Activated CD8-positive, alpha-beta memory T cell treated with anti-CD3 and anti-CD28 coated beads for 48 hours (primary cell): ENCODE measurements around the gene HIF1A.
"Not testable (repeated sequence)": the region's sequence is repeated elsewhere in the genome, so short reads cannot be mapped to it uniquely, and the experiment has no call there.

Source experiments
- DNase-seq, 3 experiments: peaks; one replicate each; pipeline ENCODE4 v3.0.0-alpha.2; 2020; ENCODE audit warnings: low read depth in 2 of 3, low spot score in 2 of 3

HIF1A gene

DNA sequence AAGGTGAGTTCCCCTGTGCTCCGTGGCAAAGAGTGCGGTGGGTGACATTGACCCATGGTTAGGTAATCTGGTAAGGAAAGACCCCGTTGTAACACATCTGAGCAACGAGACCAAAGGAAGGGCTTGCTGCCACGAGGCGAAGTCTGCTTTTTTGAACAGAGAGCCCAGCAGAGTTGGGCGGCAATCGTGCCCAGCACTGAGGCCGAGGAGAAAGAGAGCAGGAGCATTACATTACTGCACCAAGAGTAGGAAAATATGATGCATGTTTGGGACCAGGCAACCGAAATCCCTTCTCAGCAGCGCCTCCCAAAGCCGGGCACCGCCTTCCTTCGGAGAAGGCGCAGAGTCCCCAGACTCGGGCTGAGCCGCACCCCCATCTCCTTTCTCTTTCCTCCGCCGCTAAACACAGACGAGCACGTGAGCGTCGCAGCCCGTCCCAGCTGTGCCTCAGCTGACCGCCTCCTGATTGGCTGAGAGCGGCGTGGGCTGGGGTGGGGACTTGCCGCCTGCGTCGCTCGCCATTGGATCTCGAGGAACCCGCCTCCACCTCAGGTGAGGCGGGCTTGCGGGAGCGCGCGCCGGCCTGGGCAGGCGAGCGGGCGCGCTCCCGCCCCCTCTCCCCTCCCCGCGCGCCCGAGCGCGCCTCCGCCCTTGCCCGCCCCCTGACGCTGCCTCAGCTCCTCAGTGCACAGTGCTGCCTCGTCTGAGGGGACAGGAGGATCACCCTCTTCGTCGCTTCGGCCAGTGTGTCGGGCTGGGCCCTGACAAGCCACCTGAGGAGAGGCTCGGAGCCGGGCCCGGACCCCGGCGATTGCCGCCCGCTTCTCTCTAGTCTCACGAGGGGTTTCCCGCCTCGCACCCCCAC is at the start of gene HIF1A:
Gene HIF1A (plus strand): TSS at position 684 of the 865 bp plus-strand sequence. CDS start 292 bp downstream, outside the sequence.
- DNase-seq: peak; percentile 81 to 90 (median 85)

DNA sequence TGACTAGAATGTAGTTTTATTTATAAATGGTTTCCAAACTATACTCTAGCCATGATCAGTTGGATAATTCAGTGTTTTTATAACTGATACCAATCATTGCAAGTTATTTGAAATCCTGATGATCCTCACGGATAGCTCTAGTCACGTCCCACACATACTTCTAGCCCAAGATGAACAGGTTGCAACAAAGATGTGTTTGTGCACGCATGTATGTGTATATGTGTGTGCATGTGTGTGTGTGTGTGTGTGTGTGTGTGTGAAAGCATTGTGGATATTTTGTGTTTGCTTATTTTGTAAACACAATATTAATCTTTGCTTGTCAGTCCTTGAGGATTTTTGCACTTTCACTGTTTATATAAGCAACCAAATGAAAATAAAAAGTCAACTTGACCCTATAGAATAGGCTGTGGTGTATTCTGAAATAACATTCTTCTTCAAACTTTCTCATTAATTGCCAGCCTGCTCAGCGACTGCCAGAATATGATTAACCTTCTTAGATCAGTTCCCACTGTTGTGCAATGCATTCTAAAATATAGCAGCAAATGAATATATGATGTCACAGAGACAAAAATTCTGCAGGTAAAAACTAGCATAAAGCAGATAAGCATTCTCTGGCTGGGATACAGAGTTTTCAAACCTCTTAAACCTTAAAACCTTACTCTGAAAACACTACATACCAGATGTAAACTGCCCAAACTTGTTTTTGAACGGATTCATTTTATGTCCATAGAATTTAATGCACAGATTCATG is 48.8 kb upstream of the HIF1A start:
- DNase-seq: no peak

DNA sequence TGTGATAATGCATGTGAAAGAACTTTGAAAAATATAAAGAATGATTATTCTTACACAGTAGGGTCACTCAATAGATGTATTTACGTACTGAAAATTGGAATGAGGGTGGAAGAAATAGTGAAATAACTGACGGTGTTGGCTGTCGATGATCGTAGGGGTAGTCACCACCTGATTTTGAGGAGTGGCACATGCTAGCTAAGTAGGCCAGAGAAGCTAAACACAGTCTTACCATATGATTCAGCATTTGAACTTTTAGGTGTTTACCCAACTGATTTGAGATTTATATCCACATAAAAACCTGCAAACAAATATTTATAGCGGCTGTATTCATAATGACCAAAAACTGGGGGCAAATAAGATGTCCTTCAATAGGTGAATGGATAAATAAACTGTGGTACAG is 47.6 kb upstream of the HIF1A start:
- DNase-seq: no peak

DNA sequence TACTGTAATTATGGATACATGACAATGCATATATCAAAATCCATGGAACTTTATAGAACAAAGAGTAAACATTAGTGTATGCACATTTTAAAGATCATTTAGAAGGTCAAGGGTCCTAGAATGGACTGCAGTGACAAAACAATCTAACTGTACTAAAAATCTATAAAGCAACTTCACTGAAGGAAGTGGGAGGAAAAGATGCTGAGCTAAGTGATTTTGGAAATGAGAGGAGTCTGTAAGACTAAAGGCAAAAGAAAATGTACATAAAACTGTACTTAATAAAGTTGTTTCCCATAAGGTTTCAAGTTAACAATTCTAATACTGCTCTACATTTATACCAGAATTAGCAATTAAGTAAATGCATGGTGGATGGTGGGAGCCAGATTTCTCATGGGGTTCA is 46.9 kb upstream of the HIF1A start:
- DNase-seq: no peak

DNA sequence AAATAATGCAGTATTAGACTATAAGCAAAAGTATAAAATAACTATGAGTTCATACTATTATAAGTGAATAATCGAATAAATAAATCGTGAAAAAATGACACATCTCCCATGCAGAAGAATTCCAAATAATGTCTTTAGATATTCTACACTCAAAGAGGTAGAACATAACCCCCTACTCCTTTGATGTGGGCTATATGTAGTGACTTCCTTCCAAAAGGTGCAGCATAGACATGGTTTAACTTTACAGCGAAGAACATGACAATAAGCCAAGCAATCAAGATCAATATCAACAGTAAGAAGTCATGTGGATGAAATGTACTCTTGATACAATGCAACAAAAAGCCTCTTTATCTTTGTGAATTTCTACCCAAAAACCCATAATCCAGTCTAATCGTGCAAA is 46.0 kb upstream of the HIF1A start:
- no peak for DNase-seq

DNA sequence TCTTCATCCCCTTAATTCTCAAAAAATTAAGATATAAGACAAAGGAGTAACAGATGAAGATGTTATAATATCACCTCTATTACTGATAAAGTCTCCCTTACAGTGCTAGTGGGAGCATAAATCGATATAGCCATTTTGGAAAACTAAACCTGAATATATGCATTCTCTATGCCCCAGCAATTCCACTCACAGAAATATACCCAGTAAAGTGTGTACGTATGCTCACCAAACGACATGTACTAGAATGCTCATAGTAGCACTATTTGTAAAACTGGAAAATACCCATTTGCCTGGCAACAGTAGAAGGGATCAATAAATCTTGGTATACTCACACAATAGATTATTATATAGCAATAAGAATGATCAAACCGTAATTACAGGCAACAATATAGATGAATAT is 44.0 kb upstream of the HIF1A start:
- DNase-seq: no peak

DNA sequence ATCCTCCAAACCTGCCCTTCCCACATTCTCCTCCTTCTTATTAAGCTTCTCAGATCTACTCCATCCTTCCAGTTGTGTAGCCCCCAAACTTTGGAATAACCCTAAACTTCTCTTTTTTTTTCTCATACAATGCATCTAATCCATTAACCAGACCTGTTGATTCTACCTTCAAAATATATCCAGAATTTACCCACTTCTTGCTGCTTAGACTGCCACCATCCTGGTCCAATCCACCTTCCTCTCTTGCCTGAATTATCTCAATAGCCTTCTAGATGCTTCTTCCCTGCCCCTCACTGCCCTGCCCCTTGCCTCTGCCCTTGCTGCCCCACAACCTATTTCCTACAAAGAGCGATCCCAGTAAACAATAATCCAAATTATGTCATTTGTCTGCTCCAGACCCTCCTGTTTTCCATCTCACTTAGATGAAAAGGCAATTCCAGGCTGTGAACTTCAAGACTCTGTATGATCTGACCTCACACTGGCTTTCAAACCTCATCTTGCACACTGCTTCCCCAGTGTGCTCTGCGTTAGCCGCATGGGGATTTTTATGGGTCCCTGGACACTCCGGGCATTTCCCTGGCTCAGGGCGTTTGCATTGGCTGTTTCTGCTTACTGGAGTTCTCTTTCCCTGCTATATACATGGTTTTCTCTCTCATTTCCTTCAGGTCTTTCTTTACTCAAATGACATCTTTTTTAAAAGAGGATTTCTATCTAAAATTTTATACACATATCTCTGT is 42.6 kb upstream of the HIF1A start:
- DNase-seq: no peak

DNA sequence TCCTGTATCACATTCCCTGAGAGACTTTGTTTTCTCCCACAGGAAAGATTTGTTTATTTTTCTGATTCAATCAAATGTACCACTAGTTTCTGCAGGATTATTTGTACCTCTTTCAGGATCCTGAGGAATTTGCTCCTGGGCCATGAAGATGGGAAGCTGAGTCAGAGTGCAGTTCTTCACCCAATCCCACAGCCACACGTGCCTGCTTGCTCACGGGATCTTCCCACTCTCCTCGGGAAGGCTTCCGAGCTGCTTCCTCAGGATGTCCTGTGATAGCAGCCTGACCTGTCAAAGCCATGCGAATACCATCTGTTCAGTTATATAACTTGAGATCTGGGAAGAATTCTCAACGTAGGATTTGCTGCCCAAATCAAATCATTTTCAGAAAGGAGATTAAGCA is 41.8 kb upstream of the HIF1A start:
- DNase-seq: no peak

DNA sequence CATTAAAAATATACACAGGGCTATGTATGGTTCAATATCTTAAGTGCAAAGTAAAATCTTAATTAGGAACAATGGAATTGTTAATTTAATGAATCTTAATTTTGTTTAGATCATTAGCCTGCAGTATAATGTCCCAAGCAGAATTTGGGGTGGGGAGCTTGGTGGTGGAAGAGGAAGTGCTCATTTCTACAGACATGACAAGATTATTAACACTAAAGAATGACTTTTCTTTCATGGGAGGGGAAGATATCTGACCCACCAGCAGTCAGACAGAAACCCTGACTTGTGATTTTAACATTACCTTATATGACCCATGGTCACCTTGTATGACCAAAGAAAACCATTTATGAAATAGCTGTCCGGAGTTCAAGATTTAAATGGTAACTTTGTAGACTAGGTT is 41.3 kb upstream of the HIF1A start:
- no peak for DNase-seq

DNA sequence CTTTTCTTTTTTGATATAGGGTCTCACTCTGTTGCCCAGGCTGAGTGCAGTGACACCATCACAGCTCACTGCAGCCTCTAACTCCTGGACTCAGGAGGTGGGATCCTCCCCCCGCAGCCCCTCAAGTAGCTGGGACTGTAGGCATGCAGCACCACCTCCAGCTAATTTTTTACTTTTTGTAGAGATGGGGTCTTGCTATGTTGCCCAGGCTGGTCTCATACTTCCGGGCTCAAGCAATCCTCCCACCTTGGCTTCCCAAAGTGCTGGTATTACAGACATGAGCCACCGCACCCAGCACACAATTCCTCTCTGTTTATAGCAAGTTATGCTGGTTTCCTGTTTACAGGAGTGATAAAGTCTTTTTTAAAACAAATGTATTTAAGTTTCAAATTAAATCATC is 39.5 kb upstream of the HIF1A start:
- DNase-seq: no peak

DNA sequence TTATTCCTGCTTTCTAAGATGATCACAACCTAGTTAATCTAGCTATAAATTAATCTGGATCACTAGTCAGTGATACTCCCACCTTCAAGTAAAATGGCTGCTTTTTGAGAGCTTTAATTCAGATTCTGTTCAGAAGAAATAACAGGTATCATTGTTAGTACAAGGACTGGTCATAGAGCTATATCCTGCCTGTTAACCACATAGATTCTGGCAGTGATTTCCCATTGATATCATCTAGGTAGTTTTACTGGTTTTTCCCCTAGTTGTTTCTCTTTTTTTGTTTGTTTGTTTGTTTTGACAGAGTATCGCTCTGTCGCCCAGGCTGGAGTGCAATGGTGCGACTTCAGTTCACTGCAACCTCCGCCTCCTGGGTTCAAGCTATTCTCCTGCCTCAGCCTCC is 39.0 kb upstream of the HIF1A start:
- no peak for DNase-seq

DNA sequence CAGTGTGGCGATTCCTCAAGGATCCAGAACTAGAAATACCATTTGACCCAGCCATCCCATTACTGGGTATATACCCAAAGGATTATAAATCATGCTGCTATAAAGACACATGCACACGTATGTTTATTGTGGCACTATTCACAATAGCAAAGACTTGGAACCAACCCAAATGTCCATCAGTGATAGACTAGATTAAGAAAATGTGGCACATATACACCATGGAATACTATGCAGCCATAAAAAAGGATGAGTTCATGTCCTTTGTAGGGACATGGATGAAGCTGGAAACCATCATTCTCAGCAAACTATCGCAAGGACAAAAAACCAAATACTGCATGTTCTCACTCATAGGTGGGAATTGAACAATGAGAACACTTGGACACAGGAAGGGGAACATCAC is 37.2 kb upstream of the HIF1A start:
- DNase-seq: not testable (repeated sequence)

DNA sequence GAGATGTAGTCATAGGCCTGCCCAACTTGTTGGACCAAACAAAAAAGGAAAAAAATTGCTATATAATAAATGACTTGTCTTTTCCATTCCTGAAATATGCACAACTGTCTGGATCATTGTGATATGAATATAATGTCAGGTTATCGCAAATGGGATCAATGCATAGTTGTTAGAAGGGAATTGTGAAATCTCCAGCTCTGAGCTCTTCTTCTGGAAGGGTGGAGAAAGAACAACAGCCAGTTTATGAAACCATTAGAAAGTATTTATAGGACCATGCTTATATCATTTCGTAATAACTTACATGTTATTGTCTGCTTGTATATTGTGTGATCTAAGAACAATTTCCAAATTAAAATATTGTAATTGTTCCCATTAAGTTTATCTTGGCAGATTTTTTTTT is 35.7 kb upstream of the HIF1A start:
- no peak for DNase-seq

DNA sequence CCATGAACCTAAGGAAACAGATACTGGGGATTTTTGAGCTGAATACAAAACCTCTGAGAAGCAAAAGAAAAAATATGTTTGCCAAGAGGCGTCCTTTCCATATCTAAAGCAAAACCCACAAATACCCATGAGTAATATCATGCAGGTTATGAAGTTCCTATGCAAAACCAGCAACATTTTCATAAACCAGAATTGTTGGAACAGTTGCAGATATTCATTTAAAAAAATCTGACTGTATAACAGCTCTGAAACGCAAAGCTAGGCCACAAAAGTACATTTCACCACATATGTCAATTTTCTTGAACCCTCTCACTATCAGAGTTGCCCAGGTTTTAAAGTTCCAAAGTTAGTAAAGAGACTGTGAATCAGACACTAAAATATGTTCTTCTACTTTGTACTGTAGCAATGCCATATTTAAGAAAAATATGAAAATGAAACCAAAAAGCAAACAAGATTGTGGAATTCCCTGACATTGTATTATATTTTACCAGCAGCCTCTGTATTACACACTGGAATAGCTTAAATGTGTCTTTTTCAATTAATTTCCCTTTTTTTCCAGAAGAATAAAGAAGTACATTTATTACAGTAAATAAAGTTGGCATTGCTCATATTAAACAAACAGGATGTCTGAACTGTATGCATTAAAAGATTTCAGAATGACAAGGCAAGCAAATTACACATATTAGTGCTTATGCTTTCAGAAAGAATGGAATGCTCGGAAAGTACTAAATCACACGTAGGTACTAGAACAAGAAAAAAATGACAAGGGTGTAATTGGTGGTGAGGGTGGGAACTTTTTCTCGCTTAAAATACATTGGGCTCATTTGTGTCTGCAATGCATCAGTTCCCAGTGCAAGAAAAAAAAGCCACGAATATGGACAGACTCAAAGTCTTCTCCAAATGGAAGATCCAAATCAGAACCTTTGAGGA is 33.6 kb upstream of the HIF1A start:
- no peak for DNase-seq

DNA sequence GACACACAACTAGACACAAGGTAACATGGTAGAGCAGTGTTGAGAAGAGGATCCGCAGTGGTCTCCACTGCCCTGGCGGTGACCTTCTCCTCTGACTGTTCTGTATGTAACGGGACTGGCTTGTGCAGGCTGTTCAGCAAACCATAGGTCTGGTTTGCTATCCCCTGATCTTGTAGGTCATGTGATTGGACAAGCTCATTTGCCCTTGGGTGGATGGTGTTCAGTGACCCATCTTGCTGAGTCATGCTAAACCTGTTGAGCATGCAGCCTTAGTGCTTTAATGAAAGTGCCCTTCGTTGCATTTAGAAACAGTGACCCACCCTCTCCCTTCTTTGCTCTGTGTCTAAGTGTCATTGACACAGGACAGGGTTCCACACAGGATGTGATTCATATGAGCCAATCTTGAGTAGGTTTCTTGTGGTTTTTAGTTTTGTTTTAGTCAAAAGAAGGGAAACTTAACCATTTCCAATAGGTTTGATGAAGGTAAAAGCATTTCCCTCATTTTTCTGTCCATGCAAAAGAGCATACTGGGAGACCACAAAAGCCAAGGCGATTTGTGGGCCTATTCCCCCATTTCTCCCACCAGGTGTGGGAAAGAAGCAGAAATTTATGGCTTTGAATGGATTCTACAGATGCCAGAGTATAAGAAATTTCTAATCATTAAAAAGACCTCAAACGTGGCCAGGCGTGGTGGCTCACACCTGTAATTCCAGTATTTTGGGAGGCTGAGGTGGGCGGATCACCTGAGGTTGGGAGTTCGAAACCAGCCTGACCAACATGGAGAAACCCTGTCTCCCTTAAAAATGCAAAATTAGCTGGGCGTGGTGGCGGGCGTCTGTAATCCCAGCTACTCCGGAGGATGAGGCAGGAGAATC is 32.6 kb upstream of the HIF1A start:
- DNase-seq: peak in 2 of 3 experiments; percentile 25

DNA sequence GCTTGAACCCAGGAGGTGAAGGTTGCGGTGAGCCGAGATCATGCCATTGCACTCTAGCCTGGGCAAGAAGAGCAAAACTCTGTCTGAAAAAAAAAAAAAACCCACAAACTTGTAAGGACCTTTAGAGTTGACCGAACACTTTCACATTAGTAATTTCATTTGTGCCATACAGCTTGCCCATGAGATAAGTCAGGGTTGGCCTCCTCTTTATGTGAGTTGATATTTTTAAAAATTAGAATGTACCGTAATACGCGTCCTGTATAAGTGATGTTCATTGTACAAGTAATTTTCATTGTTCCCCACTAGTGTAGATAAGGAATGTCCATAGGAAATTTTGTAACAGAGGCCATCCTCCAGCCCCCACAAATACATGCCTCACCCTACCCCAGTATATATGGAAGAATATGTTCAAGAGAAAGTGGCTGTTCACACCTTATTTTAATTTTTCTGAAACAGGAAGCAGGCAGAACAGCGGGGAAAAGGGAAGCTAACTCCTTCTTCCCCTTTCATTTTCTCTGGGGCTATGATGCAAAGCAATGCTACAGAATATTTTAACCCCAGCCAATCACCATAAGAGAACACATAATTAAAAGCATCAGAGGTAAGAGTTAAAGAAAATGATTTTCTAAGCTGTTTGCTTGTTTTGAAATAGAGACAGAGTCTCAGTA is 31.9 kb upstream of the HIF1A start:
- no peak for DNase-seq

DNA sequence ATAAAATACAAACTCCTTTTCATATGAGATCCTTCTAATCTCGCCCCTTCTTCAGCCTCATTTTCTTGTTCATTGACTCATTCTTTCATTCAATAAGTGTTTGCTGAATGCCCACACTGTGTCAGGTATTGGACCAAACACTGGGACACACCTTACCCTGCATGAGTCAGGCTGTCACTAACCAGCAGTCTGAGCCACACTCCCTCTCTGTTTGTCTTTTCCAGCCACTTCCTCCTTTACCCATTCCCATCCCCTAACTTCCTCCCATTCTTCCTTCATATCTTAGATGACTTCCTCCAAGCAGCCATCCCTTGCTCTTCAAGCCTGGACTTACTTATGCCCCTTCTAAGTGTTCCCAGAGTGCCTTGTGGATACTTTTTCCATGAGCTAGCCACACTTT is 27.0 kb upstream of the HIF1A start:
- no peak for DNase-seq

DNA sequence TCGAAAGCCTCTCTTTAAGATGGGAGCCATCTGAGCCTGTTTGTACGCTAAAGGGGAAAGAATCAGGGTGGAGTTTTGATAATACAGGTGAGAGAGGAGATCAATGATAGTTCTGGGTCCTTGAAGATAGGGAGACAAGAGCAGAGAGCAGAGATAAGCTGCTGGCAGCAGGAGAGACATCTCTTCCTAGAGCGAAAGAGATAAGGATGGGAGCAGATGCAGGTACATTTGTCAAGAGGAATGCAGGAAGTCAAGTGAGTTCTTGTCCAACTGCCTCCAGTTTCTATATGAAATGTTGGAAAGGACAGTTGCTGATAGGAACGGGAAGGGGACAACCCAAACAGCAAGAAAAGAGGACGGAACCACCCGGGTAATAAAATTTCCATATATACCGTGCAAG is 24.7 kb upstream of the HIF1A start:
- no peak for DNase-seq

DNA sequence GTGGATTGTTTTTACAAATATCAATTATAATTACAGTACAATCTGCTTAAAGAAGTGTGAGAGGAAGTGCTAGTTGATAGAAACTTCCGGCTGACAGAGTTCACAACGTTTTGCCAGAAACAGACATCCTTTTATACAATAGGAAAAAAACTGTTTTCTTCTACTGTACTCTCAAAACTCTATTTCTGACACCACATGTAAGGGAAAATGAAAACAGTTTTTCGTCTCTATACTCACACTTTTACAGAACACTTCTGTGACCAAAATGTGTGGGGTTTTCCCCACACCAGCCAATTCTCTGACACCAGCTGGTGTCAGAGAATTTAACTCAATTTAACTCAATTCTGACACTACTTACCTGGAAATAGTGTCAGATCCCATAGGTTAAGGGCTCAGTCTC is 24.2 kb upstream of the HIF1A start:
- DNase-seq: no peak
